ENCODE results near the gene SERPINA10. TPM values are rescaled to one million over a fixed set of nuclear protein-coding genes. Genes with fewer than 3 reads are reported as not detected.

Gene SERPINA10
- polyA plus RNA-seq, 1 donor from 2014 or later: not detected

DNA sequence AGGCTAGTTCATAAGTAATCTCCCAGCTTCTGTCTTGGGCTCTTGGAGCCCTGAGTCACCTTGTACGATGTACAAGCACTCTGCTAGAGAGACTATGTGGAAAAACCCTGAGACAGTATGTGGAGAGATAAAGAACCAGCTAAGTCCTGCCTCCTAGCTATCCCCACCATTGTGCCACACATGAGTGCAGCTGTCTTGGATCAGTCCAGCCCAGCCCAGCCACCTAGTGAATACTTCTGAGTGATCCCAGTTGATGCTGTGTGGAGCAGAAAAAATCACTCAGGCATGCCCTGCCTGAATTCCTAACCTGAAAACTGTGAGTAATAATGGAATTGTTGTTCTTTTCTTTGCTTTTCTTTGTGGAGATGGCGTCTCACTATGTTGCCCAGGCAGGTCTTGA, 35.1 kb upstream of the SERPINA10 start:
- H3K9ac ChIP-seq (ENCODE audit: low read length): no peak overlapping the region
- H3K27me3 ChIP-seq (ENCODE audit: insufficient read depth, low read depth, low read length): no peaks in the 10 kb centered on the region

DNA sequence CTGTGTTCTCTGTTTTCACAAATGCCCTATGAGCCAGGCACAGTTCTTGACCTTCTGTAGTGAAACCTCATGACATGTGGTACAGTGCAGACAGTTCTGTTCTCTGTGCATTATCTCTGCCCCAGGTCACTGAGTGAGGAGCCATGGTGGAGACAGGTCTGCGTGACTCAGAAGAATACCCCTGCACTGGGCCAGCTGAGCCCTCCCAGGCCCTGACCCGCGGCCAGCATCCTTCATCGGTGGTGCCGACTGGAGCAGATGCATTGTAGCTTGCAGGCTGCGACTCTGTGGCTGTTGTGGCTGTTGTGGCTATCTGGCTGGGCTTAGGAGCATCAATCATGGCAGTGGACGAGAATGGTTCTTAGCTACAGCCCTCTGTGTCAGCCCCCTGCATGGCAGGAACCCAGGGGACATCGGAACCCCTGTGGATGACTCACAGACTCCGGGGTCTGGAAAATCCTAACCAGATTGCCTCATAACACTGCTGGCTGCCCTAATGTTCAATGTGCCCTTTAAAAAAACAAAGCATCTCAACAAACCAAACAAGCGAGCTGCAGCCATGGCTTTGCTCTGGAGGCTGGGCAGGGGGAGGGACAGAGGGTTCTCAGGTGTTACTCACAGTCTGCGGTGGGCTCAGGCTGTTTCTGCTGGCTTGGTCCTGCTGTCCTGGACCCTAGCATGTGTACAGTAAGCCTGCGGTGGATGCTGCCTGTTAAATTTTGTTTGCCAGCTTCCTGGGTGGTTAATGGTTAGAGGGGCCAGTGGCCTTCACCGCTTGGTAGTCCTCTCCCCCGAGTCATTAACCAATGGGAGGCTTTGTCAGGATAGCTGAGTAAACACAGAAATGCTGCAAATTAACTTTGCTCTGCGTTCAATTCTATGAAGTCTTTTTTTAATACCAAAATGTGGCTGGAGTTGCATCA, 29.8 kb upstream of the SERPINA10 start, which contains the start of gene SERPINA6:
Gene SERPINA6, minus strand, starts transcription at position 689 of the 923 bp plus-strand sequence. CDS start 8,688 bp downstream, outside the sequence.
- Histone ChIP-seq H3K4me3 (ENCODE audit: low read length) (no peak within 1 kb of the TSS), H3K27me3 (ENCODE audit: insufficient read depth, low read depth, low read length) (no peaks in the 10 kb centered on the region), H3K79me2 (replicated peaks; ENCODE audit: insufficient read depth, low read length) (no peaks in the 10 kb centered on the region), H3K4me2 (ENCODE audit: low read length) (no peak within 1 kb of the TSS), H3K9me3 (ENCODE audit: low read length) (peaks cover 3% of the 10 kb centered on the region), H3K27ac (ENCODE audit: low read length) (no peak within 1 kb of the TSS), H2AFZ (ENCODE audit: low read depth, low read length) (no peak within 1 kb of the TSS), H4K20me1 (ENCODE audit: insufficient read depth) (no peaks in the 10 kb centered on the region), H3K9ac (ENCODE audit: low read length) (no peak within 1 kb of the TSS), H3K9me2 (ENCODE audit: insufficient read depth, low read length) (no peaks in the 10 kb centered on the region), H3F3A (ENCODE audit: insufficient read depth, low read length, poor library complexity, severe bottlenecking) (no peaks in the 10 kb centered on the region), H3K36me3 (ENCODE audit: insufficient read depth, low read length) (no peaks in the 10 kb centered on the region)
- TF ChIP-seq POLR2AphosphoS5 (IDR thresholded peaks at IDR 0.05) (no peak), EP300 (conservative IDR thresholded peaks at IDR 0.05; ENCODE audit: poor library complexity, severe bottlenecking) (no peak), TAF1 (IDR thresholded peaks at IDR 0.05; ENCODE audit: low read depth) (no peak), SMC3 (conservative IDR thresholded peaks at IDR 0.05; ENCODE audit: poor library complexity) (no peak), EZH2 (IDR thresholded peaks at IDR 0.05; ENCODE audit: borderline replicate concordance, insufficient read depth, low read length, poor library complexity, severe bottlenecking) (no peak), RAD21 (conservative IDR thresholded peaks at IDR 0.05) (no peak), MXI1 (conservative IDR thresholded peaks at IDR 0.05; ENCODE audit: poor library complexity, severe bottlenecking) (no peak)
- TF ChIP-seq, protein P1, sequence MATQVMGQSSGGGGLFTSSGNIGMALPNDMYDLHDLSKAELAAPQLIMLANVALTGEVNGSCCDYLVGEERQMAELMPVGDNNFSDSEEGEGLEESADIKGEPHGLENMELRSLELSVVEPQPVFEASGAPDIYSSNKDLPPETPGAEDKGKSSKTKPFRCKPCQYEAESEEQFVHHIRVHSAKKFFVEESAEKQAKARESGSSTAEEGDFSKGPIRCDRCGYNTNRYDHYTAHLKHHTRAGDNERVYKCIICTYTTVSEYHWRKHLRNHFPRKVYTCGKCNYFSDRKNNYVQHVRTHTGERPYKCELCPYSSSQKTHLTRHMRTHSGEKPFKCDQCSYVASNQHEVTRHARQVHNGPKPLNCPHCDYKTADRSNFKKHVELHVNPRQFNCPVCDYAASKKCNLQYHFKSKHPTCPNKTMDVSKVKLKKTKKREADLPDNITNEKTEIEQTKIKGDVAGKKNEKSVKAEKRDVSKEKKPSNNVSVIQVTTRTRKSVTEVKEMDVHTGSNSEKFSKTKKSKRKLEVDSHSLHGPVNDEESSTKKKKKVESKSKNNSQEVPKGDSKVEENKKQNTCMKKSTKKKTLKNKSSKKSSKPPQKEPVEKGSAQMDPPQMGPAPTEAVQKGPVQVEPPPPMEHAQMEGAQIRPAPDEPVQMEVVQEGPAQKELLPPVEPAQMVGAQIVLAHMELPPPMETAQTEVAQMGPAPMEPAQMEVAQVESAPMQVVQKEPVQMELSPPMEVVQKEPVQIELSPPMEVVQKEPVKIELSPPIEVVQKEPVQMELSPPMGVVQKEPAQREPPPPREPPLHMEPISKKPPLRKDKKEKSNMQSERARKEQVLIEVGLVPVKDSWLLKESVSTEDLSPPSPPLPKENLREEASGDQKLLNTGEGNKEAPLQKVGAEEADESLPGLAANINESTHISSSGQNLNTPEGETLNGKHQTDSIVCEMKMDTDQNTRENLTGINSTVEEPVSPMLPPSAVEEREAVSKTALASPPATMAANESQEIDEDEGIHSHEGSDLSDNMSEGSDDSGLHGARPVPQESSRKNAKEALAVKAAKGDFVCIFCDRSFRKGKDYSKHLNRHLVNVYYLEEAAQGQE (IDR thresholded peaks at IDR 0.05; ENCODE audit: borderline replicate concordance): no peak

More for the DNA sequence above, 35.1 kb upstream of the SERPINA10 start:
- H3K79me2 ChIP-seq (replicated peaks; ENCODE audit: insufficient read depth, low read length): no peaks in the 10 kb centered on the region
- no peak overlapping the region for H3K4me3 ChIP-seq (ENCODE audit: low read length)
- H3K9me3 ChIP-seq (ENCODE audit: low read length): no peaks in the 10 kb centered on the region
- H3K4me2 ChIP-seq (ENCODE audit: low read length): no peak overlapping the region
- H3F3A ChIP-seq (ENCODE audit: insufficient read depth, low read length, poor library complexity, severe bottlenecking): no peaks in the 10 kb centered on the region
- H4K20me1 ChIP-seq (ENCODE audit: insufficient read depth): no peaks in the 10 kb centered on the region
- no peak overlapping the region for H2AFZ ChIP-seq (ENCODE audit: low read depth, low read length)
- TF ChIP-seq, protein P2, sequence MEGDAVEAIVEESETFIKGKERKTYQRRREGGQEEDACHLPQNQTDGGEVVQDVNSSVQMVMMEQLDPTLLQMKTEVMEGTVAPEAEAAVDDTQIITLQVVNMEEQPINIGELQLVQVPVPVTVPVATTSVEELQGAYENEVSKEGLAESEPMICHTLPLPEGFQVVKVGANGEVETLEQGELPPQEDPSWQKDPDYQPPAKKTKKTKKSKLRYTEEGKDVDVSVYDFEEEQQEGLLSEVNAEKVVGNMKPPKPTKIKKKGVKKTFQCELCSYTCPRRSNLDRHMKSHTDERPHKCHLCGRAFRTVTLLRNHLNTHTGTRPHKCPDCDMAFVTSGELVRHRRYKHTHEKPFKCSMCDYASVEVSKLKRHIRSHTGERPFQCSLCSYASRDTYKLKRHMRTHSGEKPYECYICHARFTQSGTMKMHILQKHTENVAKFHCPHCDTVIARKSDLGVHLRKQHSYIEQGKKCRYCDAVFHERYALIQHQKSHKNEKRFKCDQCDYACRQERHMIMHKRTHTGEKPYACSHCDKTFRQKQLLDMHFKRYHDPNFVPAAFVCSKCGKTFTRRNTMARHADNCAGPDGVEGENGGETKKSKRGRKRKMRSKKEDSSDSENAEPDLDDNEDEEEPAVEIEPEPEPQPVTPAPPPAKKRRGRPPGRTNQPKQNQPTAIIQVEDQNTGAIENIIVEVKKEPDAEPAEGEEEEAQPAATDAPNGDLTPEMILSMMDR (IDR thresholded peaks at IDR 0.05; ENCODE audit: poor library complexity, severe bottlenecking): no peak
- TF ChIP-seq POLR2AphosphoS5 (IDR thresholded peaks at IDR 0.05) (no peak), TAF1 (IDR thresholded peaks at IDR 0.05; ENCODE audit: low read depth) (no peak), RAD21 (conservative IDR thresholded peaks at IDR 0.05) (no peak), EP300 (conservative IDR thresholded peaks at IDR 0.05; ENCODE audit: poor library complexity, severe bottlenecking) (no peak), MXI1 (conservative IDR thresholded peaks at IDR 0.05; ENCODE audit: poor library complexity, severe bottlenecking) (no peak), EZH2 (IDR thresholded peaks at IDR 0.05; ENCODE audit: borderline replicate concordance, insufficient read depth, low read length, poor library complexity, severe bottlenecking) (no peak), SMC3 (conservative IDR thresholded peaks at IDR 0.05; ENCODE audit: poor library complexity) (no peak)
- TF ChIP-seq, protein P1 (IDR thresholded peaks at IDR 0.05; ENCODE audit: borderline replicate concordance): no peak
- H3K9me2 ChIP-seq (ENCODE audit: insufficient read depth, low read length): no peaks in the 10 kb centered on the region
- no peak overlapping the region for H3K27ac ChIP-seq (ENCODE audit: low read length)
- H3K36me3 ChIP-seq (ENCODE audit: insufficient read depth, low read length): no peaks in the 10 kb centered on the region

Data from neural cell (in vitro differentiated cells).